ENCODE results near the gene SLC16A3. TPM values are rescaled to one million over a fixed set of nuclear protein-coding genes. Genes with fewer than 3 reads are reported as not detected.

Gene SLC16A3
- total RNA-seq, 1 experiment from 2014 or later: 28.7 TPM

DNA sequence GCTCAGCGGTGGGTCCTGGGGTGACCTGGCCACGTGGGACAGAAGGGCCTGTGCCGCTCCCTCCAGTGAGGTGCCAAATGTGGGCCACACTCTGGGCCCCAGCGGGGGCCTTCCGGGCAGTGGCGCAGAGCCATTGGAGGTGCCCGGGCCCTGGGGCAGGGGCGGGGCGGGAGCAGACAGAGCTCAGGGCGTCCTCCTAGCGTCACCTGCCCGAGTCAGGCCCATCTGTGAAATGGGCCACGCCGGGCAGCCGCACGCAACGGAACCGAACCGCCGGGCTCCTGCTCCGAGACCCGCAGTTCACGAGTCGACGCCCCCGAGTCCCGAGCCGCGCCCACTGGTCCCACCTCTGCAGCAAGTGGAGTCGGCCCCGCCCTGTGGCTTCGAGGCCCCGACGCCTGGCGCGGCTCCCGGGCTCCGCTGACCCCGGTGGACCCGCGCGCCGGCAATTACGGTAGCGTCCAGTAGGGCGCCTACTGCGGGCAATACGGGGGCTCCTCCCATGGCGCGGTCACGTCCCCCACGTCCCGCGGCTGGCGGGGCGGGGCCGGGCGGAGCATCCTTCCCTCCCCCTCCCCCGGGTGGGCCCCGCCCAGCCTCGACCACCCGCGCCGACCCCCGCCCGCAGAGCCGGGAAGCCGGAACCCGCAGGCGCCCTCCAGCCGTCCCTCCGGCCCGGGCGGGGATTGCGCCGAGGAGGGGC, 1.9 kb downstream of the SLC16A3 start (continued):
- TF ChIP-seq TEAD1 (CRISPR knock-in tag; IDR thresholded peaks at IDR 0.05): peak; percentile 29; the same call in 1 of the 2 replicates
- TF ChIP-seq NFATC4 (CRISPR knock-in tag; IDR thresholded peaks at IDR 0.05): no peak
- no peak for TF ChIP-seq ZNF232 (CRISPR knock-in tag; IDR thresholded peaks at IDR 0.05)
- TF ChIP-seq ESRRA (CRISPR knock-in tag; IDR thresholded peaks at IDR 0.05; ENCODE audit: borderline replicate concordance): no peak
- TF ChIP-seq, protein P1, sequence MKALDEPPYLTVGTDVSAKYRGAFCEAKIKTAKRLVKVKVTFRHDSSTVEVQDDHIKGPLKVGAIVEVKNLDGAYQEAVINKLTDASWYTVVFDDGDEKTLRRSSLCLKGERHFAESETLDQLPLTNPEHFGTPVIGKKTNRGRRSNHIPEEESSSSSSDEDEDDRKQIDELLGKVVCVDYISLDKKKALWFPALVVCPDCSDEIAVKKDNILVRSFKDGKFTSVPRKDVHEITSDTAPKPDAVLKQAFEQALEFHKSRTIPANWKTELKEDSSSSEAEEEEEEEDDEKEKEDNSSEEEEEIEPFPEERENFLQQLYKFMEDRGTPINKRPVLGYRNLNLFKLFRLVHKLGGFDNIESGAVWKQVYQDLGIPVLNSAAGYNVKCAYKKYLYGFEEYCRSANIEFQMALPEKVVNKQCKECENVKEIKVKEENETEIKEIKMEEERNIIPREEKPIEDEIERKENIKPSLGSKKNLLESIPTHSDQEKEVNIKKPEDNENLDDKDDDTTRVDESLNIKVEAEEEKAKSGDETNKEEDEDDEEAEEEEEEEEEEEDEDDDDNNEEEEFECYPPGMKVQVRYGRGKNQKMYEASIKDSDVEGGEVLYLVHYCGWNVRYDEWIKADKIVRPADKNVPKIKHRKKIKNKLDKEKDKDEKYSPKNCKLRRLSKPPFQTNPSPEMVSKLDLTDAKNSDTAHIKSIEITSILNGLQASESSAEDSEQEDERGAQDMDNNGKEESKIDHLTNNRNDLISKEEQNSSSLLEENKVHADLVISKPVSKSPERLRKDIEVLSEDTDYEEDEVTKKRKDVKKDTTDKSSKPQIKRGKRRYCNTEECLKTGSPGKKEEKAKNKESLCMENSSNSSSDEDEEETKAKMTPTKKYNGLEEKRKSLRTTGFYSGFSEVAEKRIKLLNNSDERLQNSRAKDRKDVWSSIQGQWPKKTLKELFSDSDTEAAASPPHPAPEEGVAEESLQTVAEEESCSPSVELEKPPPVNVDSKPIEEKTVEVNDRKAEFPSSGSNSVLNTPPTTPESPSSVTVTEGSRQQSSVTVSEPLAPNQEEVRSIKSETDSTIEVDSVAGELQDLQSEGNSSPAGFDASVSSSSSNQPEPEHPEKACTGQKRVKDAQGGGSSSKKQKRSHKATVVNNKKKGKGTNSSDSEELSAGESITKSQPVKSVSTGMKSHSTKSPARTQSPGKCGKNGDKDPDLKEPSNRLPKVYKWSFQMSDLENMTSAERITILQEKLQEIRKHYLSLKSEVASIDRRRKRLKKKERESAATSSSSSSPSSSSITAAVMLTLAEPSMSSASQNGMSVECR (CRISPR knock-in tag; IDR thresholded peaks at IDR 0.05; ENCODE audit: borderline replicate concordance): no peak
- TF ChIP-seq, protein P2, sequence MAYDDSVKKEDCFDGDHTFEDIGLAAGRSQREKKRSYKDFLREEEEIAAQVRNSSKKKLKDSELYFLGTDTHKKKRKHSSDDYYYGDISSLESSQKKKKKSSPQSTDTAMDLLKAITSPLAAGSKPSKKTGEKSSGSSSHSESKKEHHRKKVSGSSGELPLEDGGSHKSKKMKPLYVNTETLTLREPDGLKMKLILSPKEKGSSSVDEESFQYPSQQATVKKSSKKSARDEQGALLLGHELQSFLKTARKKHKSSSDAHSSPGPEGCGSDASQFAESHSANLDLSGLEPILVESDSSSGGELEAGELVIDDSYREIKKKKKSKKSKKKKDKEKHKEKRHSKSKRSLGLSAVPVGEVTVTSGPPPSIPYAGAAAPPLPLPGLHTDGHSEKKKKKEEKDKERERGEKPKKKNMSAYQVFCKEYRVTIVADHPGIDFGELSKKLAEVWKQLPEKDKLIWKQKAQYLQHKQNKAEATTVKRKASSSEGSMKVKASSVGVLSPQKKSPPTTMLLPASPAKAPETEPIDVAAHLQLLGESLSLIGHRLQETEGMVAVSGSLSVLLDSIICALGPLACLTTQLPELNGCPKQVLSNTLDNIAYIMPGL (CRISPR knock-in tag; IDR thresholded peaks at IDR 0.05): peak; percentile 59; the same call in 1 of the 2 replicates
- TF ChIP-seq, protein P3, sequence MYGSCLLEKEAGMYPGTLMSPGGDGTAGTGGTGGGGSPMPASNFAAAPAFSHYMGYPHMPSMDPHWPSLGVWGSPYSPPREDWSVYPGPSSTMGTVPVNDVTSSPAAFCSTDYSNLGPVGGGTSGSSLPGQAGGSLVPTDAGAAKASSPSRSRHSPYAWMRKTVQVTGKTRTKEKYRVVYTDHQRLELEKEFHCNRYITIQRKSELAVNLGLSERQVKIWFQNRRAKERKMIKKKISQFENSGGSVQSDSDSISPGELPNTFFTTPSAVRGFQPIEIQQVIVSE (CRISPR knock-in tag; IDR thresholded peaks at IDR 0.05; ENCODE audit: borderline replicate concordance): no peak
- TF ChIP-seq KAT7 (CRISPR knock-in tag; IDR thresholded peaks at IDR 0.05; ENCODE audit: borderline replicate concordance): 0 out of 2 replicates have a peak, but pooled peaks have one; percentile 26
- TF ChIP-seq, protein P4, sequence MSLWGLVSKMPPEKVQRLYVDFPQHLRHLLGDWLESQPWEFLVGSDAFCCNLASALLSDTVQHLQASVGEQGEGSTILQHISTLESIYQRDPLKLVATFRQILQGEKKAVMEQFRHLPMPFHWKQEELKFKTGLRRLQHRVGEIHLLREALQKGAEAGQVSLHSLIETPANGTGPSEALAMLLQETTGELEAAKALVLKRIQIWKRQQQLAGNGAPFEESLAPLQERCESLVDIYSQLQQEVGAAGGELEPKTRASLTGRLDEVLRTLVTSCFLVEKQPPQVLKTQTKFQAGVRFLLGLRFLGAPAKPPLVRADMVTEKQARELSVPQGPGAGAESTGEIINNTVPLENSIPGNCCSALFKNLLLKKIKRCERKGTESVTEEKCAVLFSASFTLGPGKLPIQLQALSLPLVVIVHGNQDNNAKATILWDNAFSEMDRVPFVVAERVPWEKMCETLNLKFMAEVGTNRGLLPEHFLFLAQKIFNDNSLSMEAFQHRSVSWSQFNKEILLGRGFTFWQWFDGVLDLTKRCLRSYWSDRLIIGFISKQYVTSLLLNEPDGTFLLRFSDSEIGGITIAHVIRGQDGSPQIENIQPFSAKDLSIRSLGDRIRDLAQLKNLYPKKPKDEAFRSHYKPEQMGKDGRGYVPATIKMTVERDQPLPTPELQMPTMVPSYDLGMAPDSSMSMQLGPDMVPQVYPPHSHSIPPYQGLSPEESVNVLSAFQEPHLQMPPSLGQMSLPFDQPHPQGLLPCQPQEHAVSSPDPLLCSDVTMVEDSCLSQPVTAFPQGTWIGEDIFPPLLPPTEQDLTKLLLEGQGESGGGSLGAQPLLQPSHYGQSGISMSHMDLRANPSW (CRISPR knock-in tag; conservative IDR thresholded peaks at IDR 0.05; ENCODE audit: low read depth): no peak
- TF ChIP-seq, protein P5, sequence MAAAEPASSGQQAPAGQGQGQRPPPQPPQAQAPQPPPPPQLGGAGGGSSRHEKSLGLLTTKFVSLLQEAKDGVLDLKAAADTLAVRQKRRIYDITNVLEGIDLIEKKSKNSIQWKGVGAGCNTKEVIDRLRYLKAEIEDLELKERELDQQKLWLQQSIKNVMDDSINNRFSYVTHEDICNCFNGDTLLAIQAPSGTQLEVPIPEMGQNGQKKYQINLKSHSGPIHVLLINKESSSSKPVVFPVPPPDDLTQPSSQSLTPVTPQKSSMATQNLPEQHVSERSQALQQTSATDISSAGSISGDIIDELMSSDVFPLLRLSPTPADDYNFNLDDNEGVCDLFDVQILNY (CRISPR knock-in tag; IDR thresholded peaks at IDR 0.05): peak; percentile 61; the same call in 1 of the 2 replicates
- no peak for TF ChIP-seq SMAD3 (CRISPR knock-in tag; IDR thresholded peaks at IDR 0.05; ENCODE audit: borderline replicate concordance)
- TF ChIP-seq TCF7 (CRISPR knock-in tag; IDR thresholded peaks at IDR 0.05; ENCODE audit: low read depth): no peak
- TF ChIP-seq, protein P6, sequence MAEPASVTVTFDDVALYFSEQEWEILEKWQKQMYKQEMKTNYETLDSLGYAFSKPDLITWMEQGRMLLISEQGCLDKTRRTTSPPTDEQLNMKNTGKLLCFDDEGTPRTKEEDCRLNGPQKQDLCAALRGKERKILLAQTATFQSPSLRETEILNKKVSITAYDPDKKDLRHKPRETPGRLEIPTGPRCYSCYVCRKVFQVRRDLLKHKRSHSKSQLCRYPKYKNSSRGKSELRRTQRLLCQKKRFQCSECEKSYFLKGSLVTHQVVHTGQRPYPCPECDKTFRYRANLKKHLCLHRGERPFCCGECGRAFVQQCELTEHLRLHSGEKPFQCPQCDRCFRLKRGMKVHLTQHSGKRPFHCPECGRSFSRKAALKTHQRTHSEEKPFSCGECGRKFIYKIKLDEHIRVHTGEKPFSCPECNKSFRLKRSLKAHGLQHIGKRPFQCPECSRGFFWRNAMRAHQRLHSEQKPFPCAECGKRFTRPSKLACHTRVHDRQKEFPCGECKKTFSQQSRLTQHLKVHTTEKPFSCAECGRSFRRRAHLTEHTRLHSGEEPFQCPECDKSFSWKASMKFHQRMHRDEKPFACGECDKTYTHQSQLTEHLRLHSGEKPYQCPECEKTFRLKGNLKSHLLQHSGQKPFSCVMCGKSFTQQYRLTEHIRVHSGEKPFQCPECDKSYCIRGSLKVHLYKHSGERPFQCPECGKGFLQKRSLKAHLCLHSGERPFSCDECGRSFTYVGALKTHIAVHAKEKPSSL (CRISPR knock-in tag; conservative IDR thresholded peaks at IDR 0.05): no peak
- no peak for TF ChIP-seq NFE2L1 (CRISPR knock-in tag; IDR thresholded peaks at IDR 0.05)
- no peak for TF ChIP-seq NR1H2 (CRISPR knock-in tag; IDR thresholded peaks at IDR 0.05)
- TF ChIP-seq, protein P7, sequence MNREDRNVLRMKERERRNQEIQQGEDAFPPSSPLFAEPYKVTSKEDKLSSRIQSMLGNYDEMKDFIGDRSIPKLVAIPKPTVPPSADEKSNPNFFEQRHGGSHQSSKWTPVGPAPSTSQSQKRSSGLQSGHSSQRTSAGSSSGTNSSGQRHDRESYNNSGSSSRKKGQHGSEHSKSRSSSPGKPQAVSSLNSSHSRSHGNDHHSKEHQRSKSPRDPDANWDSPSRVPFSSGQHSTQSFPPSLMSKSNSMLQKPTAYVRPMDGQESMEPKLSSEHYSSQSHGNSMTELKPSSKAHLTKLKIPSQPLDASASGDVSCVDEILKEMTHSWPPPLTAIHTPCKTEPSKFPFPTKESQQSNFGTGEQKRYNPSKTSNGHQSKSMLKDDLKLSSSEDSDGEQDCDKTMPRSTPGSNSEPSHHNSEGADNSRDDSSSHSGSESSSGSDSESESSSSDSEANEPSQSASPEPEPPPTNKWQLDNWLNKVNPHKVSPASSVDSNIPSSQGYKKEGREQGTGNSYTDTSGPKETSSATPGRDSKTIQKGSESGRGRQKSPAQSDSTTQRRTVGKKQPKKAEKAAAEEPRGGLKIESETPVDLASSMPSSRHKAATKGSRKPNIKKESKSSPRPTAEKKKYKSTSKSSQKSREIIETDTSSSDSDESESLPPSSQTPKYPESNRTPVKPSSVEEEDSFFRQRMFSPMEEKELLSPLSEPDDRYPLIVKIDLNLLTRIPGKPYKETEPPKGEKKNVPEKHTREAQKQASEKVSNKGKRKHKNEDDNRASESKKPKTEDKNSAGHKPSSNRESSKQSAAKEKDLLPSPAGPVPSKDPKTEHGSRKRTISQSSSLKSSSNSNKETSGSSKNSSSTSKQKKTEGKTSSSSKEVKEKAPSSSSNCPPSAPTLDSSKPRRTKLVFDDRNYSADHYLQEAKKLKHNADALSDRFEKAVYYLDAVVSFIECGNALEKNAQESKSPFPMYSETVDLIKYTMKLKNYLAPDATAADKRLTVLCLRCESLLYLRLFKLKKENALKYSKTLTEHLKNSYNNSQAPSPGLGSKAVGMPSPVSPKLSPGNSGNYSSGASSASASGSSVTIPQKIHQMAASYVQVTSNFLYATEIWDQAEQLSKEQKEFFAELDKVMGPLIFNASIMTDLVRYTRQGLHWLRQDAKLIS (CRISPR knock-in tag; IDR thresholded peaks at IDR 0.05; ENCODE audit: borderline replicate concordance): no peak
- TF ChIP-seq ZNF138 (CRISPR knock-in tag; conservative IDR thresholded peaks at IDR 0.05): no peak
- no peak for TF ChIP-seq ZNF219 (CRISPR knock-in tag; IDR thresholded peaks at IDR 0.05; ENCODE audit: borderline replicate concordance)

Data from WTC11 (cell line).